K562 (cell line): ENCODE results near the gene RSPH9. TPM values are rescaled to one million over a fixed set of nuclear protein-coding genes. Genes with fewer than 3 reads are reported as not detected.

Experiments
- CHD7 ChIP-seq: fragments of 200-600 bp; sonication (generic); IDR thresholded peaks from one replicate; pipeline ENCODE4 v1.6.1; 2012; ENCODE audit warnings: mild to moderate bottlenecking, low read depth, low read length, inconsistent platforms
- DPF2 ChIP-seq: fragments of 450-650 bp; IDR thresholded peaks from 2 replicates; pipeline ENCODE4 v1.6.1; 2016
- NFRKB ChIP-seq: fragments of 450-650 bp; IDR thresholded peaks from 2 replicates; pipeline ENCODE4 v1.6.1; 2016; ENCODE audit warnings: low read depth
- OTX1 ChIP-seq: fragments of 450-650 bp; formaldehyde crosslinking; IDR thresholded peaks from 2 replicates; pipeline ENCODE4 v1.4.0; 2022; ENCODE audit warnings: mild to moderate bottlenecking
- POLR2A ChIP-seq: fragments of 450-650 bp; conservative IDR thresholded peaks from 2 replicates; pipeline ENCODE4 v1.6.1; 2016
- RBM39 ChIP-seq: fragments of 200-400 bp; formaldehyde crosslinking; optimal IDR thresholded peaks from 2 replicates; pipeline ENCODE3; 2018; ENCODE audit warnings: low read depth, low read length
- TAF9B ChIP-seq: fragments of 450-650 bp; IDR thresholded peaks from 2 replicates; pipeline ENCODE4 v1.6.1; 2018; ENCODE audit warnings: mild to moderate bottlenecking; ENCODE audit not compliant: partially characterized antibody
- ZBTB8A ChIP-seq: fragments of 450-650 bp; IDR thresholded peaks from 2 replicates; pipeline ENCODE4 v1.6.1; 2018; ENCODE audit warnings: mild to moderate bottlenecking, moderate library complexity; ENCODE audit not compliant: partially characterized antibody
- ZNF561 ChIP-seq: fragments of 450-650 bp; formaldehyde crosslinking; conservative IDR thresholded peaks from 2 replicates; pipeline ENCODE4 v1.4.0; 2020; ENCODE audit warnings: mild to moderate bottlenecking, moderate library complexity
- ZNF584 ChIP-seq: fragments of 200-800 bp; sonication (Bioruptor generic); IDR thresholded peaks from 2 replicates; pipeline ENCODE4 v1.6.1; 2016; ENCODE audit warnings: low read depth, mild to moderate bottlenecking, missing genetic modification characterization, missing compliant biosample characterization
- polyA plus RNA-seq, 8 experiments: library from polyadenylated mRNA; depleted of rRNA in 4 of 8; stranded (reverse) in 5 of 8; unstranded in 3 of 8; fragments of >200 nt; fragmentation: Nextera tagmentation in 2 of 8; fragmentation: Illumina TruSeq in 1 of 8; extraction: Ambion mirVana in 2 of 8; extraction: Trizol in 1 of 8; gene quantifications; 2 replicates each; pipeline versions ENCODE4 v1.2.1 to v1.2.3, GENCODE V29; 2011 to 2014; ENCODE audit warnings: inconsistent platforms in 1 of 8, missing spikeins in 1 of 8
- total RNA-seq, 7 experiments: library from RNA; depleted of rRNA in 6 of 7; stranded (reverse); fragments of >200 nt in 6 of 7; fragmentation: Illumina TruSeq in 2 of 7; extraction: Trizol in 2 of 7; gene quantifications; 2 replicates each; pipeline versions ENCODE4 v1.2.1 to v1.2.3, GENCODE V29; 2011 to 2021; ENCODE audit warnings: low replicate concordance in 1 of 7
- TF ChIP-seq, protein P1 (sequence below): fragments of 250-450 bp; sonication (Bioruptor Pico); IDR thresholded peaks from 2 replicates; pipeline ENCODE4 v1.5.0; 2021

Gene RSPH9
- total and polyA plus RNA-seq, 9 of the 15 experiments (the other 6 are each of a cell fraction or from before 2014, with no cell fraction given), result 0.05 to 0.60 (median 0.39) TPM; not detected in 6

DNA sequence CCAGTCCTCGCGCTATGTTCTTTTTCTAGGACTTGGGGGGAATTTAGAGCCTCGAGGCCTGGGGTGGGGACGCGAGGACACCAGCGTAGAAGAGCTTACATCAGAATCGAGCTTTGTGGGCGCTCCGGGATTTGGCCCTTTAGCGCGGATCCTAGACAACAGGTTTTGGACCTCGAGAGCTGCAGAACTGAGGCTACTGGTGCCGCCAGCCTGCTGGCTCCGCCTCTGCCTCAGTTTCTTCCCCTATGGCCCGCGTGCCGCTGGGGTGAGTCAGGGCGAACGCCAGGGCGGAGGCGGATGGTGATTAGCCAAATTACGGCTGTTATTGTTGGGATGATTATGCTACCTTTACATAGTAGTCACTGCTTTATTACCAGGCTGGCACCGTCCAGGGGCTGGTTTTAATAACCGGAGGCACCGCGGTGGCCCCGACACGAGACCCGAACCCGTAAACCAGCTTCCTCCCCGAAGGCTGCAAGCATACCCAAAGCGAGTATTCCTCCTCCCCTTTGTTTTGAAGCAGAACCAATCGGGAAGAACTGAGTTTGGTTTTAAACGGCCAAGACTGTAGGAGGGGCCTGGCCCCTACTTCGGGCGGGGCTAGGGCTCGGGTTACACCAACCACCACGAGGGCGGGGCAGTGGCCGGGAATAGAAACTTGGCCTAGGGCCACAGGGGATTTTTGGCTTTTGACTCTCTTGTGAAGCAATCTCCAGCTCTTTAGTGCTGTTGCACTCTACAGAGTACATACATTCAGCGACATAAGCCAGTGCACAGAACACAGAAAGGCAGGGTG is 15.1 kb upstream of the RSPH9 start (continued):
- no peak for TF ChIP-seq CHD7
- no peak for TF ChIP-seq TAF9B
- TF ChIP-seq ZNF584 (CRISPR knock-in tag), result peak; percentile 24; the same call in 1 of the 2 replicates
- TF ChIP-seq ZNF561, result peak; percentile 62
- peak; percentile 35 for TF ChIP-seq RBM39
- peak; percentile 82 for TF ChIP-seq DPF2
- TF ChIP-seq, protein P1, sequence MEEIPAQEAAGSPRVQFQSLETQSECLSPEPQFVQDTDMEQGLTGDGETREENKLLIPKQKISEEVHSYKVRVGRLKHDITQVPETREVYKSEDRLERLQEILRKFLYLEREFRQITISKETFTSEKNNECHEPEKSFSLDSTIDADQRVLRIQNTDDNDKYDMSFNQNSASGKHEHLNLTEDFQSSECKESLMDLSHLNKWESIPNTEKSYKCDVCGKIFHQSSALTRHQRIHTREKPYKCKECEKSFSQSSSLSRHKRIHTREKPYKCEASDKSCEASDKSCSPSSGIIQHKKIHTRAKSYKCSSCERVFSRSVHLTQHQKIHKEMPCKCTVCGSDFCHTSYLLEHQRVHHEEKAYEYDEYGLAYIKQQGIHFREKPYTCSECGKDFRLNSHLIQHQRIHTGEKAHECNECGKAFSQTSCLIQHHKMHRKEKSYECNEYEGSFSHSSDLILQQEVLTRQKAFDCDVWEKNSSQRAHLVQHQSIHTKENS (CRISPR knock-in tag), result 0 out of 2 replicates have a peak, but pooled peaks have one; percentile 16
- peak; percentile 93 for TF ChIP-seq NFRKB
- TF ChIP-seq POLR2A, result peak; percentile 97
- no peak for TF ChIP-seq ZBTB8A
- TF ChIP-seq OTX1, result peak; percentile 53; the same call in 1 of the 2 replicates
